Measurements from ENCODE around the gene KRT20. TPM values are rescaled to one million over a fixed set of nuclear protein-coding genes. Genes with fewer than 3 reads are reported as not detected.

KRT20 gene
- total RNA-seq, 2 experiments from 2014 or later: not detected

DNA sequence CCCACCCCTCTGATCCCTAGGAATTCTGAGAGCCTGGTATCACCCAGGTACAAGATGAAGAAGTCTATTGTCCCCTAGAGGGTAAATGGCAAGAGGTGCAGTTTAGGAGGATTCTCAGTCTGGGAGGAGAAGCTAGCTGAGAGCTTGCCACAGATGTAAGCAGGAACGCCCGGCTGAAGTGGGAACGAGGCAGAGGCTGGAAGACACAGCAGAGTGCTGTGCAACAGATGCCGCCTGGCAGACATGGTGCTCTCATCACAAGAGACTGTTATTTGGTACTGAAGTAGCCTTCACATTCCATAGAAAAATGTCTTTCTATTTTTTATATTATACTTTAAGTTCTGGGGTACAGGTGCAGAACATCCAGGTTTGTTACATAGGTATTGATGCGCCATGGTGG, 20.3 kb upstream of the KRT20 start:
- Histone ChIP-seq H4K20me1 (ENCODE audit: insufficient read depth, low read length) (no peaks in the 10 kb centered on the region), H3K36me3 (ENCODE audit: insufficient read depth, low read length) (no peaks in the 10 kb centered on the region), H3K4me1 (ENCODE audit: insufficient read depth, low read length, poor library complexity, severe bottlenecking) (no peaks in the 10 kb centered on the region), H2AFZ (ENCODE audit: low read length) (no peak overlapping the region), H3K9me3 (ENCODE audit: low read length) (no peaks in the 10 kb centered on the region), H3K4me3 (ENCODE audit: low read depth, low read length, poor library complexity, severe bottlenecking) (no peak overlapping the region), H3K79me2 (ENCODE audit: insufficient read depth, low read depth, low read length) (no peaks in the 10 kb centered on the region), H3K4me2 (ENCODE audit: low read length) (no peak overlapping the region), H3K9me2 (ENCODE audit: insufficient read depth, low read length) (no peaks in the 10 kb centered on the region), H3K27ac (ENCODE audit: low read depth, low read length, poor library complexity, severe bottlenecking) (no peak overlapping the region)
- intact Hi-C loops (cut with micrococcal nuclease; ENCODE audit: unreplicated experiment): loop anchor here (5.0 kb wide), 4 partner anchors 103 to 757 kb away; no protein-coding TSS in a partner anchor
- CTCF ChIA-PET (ENCODE audit: unreplicated experiment): interaction anchor here (0.5 kb wide), 1 partner anchor 308 kb away, joined by 3 read pairs; no protein-coding TSS in a partner anchor
- POLR2A ChIA-PET: no interaction called here
- no peak for DNase-seq (ENCODE audit: low spot score)
- TF ChIP-seq CTCF (conservative IDR thresholded peaks at IDR 0.05; ENCODE audit: low read length) (no peak), EZH2phosphoT487 (IDR thresholded peaks at IDR 0.05; ENCODE audit: borderline replicate concordance, low read depth, low read length) (no peak)
- no TSS peak for BruUV-seq (replicated peaks)

- Histone ChIP-seq H4K20me1 (ENCODE audit: insufficient read depth, low read length) (no peaks in the 10 kb centered on the region), H3K4me3 (ENCODE audit: low read depth, low read length, poor library complexity, severe bottlenecking) (no peak overlapping the region), H3K9me3 (ENCODE audit: low read length) (no peaks in the 10 kb centered on the region), H3K9me2 (ENCODE audit: insufficient read depth, low read length) (no peaks in the 10 kb centered on the region), H3K4me1 (ENCODE audit: insufficient read depth, low read length, poor library complexity, severe bottlenecking) (no peaks in the 10 kb centered on the region), H3K36me3 (ENCODE audit: insufficient read depth, low read length) (no peaks in the 10 kb centered on the region), H3K27ac (ENCODE audit: low read depth, low read length, poor library complexity, severe bottlenecking) (no peak overlapping the region), H3K4me2 (ENCODE audit: low read length) (no peak overlapping the region), H2AFZ (ENCODE audit: low read length) (no peak overlapping the region), H3K79me2 (ENCODE audit: insufficient read depth, low read depth, low read length) (no peaks in the 10 kb centered on the region)
- no peak for TF ChIP-seq CTCF (conservative IDR thresholded peaks at IDR 0.05; ENCODE audit: low read length)
- TF ChIP-seq EZH2phosphoT487 (IDR thresholded peaks at IDR 0.05; ENCODE audit: borderline replicate concordance, low read depth, low read length): no peak
- intact Hi-C loops (cut with micrococcal nuclease; ENCODE audit: unreplicated experiment): no loop called here
- CTCF ChIA-PET (ENCODE audit: unreplicated experiment): no interaction called here
- no TSS peak for BruUV-seq (replicated peaks)
- POLR2A ChIA-PET: no interaction called here
- DNase-seq (ENCODE audit: low spot score): no peak
Measured at GRCh38 chr17:40903129-40903847, 18.2 kb upstream of the KRT20 start.

DNA sequence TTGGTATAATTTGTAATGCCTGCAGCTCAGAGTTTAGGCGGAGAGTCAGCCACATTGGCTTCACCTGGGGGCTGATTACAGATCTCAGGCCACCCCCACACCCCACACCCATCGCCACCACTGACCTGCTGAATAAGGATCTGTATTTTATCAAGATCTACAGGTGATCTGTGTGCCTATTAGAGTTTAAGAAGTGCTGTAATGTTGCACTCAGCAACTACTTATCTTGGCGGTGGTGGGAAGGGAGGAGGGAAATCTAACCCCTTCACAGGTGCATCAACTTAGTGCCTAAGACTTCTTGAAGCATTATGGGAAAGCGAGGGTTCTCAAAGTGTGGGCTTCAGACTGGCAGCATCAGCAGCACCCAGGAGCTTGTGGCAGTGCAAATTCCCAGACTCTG, 17.5 kb upstream of the KRT20 start:
- Histone ChIP-seq H3K79me2 (ENCODE audit: insufficient read depth, low read depth, low read length) (no peaks in the 10 kb centered on the region), H3K4me1 (ENCODE audit: insufficient read depth, low read length, poor library complexity, severe bottlenecking) (no peaks in the 10 kb centered on the region), H3K4me3 (ENCODE audit: low read depth, low read length, poor library complexity, severe bottlenecking) (no peak overlapping the region), H3K9me3 (ENCODE audit: low read length) (no peaks in the 10 kb centered on the region), H3K36me3 (ENCODE audit: insufficient read depth, low read length) (no peaks in the 10 kb centered on the region), H3K4me2 (ENCODE audit: low read length) (no peak overlapping the region), H4K20me1 (ENCODE audit: insufficient read depth, low read length) (no peaks in the 10 kb centered on the region), H3K27ac (ENCODE audit: low read depth, low read length, poor library complexity, severe bottlenecking) (no peak overlapping the region), H2AFZ (ENCODE audit: low read length) (no peak overlapping the region), H3K9me2 (ENCODE audit: insufficient read depth, low read length) (no peaks in the 10 kb centered on the region)
- no peak for DNase-seq (ENCODE audit: low spot score)
- TF ChIP-seq EZH2phosphoT487 (IDR thresholded peaks at IDR 0.05; ENCODE audit: borderline replicate concordance, low read depth, low read length) (no peak), CTCF (conservative IDR thresholded peaks at IDR 0.05; ENCODE audit: low read length) (no peak)
- BruUV-seq (replicated peaks): no TSS peak
- intact Hi-C loops (cut with micrococcal nuclease; ENCODE audit: unreplicated experiment): no loop called here
- CTCF ChIA-PET (ENCODE audit: unreplicated experiment): no interaction called here
- POLR2A ChIA-PET: no interaction called here
